B cell (primary cell): ENCODE measurements around the gene NEGR1. TPM values are rescaled to one million over a fixed set of nuclear protein-coding genes. Genes with fewer than 3 reads are reported as not detected.

Source experiments
- ATAC-seq: fragments of 200-7000 bp; cut with Tn5 transposase; one replicate; pipeline ENCODE4 v1.10.0; 2021; ENCODE audit warnings: low read depth, mild to moderate bottlenecking, moderate number of reproducible peaks, moderate library complexity
- CTCF ChIA-PET: fragments of 350-600 bp; sonication (Branson Sonifier 250); formaldehyde crosslinking; loops from one replicate; lab custom pipeline; 2021; ENCODE audit warnings: antibody characterized with exemption, inconsistent platforms; lab: Charles Lee
- POLR2A ChIA-PET: fragments of 350-600 bp; sonication (Branson Sonifier 250); formaldehyde crosslinking; loops from one replicate; lab custom pipeline; 2021; ENCODE audit warnings: antibody characterized with exemption; lab: Charles Lee
- DNase-seq: peaks from one replicate; pipeline ENCODE4 v3.0.0; 2013
- H2AFZ ChIP-seq: 2 replicates; pipeline ENCODE4 v1.6.1; 2012; ENCODE audit warnings: mild to moderate bottlenecking, low read depth, low read length; ENCODE audit not compliant: insufficient read depth, poor library complexity, severe bottlenecking
- H3K27ac ChIP-seq, 2 donors: 1 replicate in 1 of 2; 2 replicates in 1 of 2; pipeline ENCODE4 v1.5.1; 2012 to 2013; ENCODE audit warnings: low read length in 2 of 2, mild to moderate bottlenecking in 2 of 2, moderate library complexity in 1 of 2
- H3K27me3 ChIP-seq, 4 experiments: fragments of 200-600 bp in 1 of 4; sonication (generic) in 1 of 4; replicated peaks in 1 of 4; 1 replicate in 2 of 4; 2 replicates in 2 of 4; pipeline versions ENCODE4 v1.6.1 to v1.7.0; 2013 to 2016; ENCODE audit warnings: low read length in 3 of 4, mild to moderate bottlenecking in 2 of 4, mixed read lengths in 1 of 4, moderate library complexity in 1 of 4; ENCODE audit not compliant: insufficient read depth in 4 of 4, control insufficient read depth in 3 of 4; ENCODE audit errors: control extremely low read depth in 1 of 4
- H3K36me3 ChIP-seq, 2 experiments: replicated peaks in 1 of 2; 1 replicate in 1 of 2; 2 replicates in 1 of 2; pipeline versions ENCODE4 v1.6.1 to v1.7.1; 2013; ENCODE audit warnings: low read length in 1 of 2; ENCODE audit not compliant: insufficient read depth in 2 of 2, control insufficient read depth in 1 of 2; ENCODE audit errors: control extremely low read depth in 1 of 2, extremely low read depth in 1 of 2
- H3K4me1 ChIP-seq, 2 donors: fragments of 200-600 bp in 1 of 2; sonication (generic) in 1 of 2; 1 replicate in 1 of 2; 2 replicates in 1 of 2; pipeline versions ENCODE4 v1.5.1 to v1.6.1; 2013 to 2017; ENCODE audit warnings: low read length in 2 of 2; ENCODE audit not compliant: control insufficient read depth in 2 of 2, insufficient read depth in 2 of 2
- H3K4me2 ChIP-seq: replicated peaks from 2 replicates; pipeline ENCODE3; 2012; ENCODE audit warnings: mild to moderate bottlenecking, low read depth, low read length; ENCODE audit not compliant: poor library complexity, severe bottlenecking
- H3K4me3 ChIP-seq, 5 experiments: fragments of 200-600 bp in 1 of 5; sonication (generic) in 1 of 5; 1 replicate in 3 of 5; 2 replicates in 2 of 5; pipeline versions ENCODE4 v1.5.1 to v1.7.0; 2011 to 2016; ENCODE audit warnings: low read length in 4 of 5, mild to moderate bottlenecking in 4 of 5, low read depth in 2 of 5, control low read depth in 1 of 5, moderate library complexity in 1 of 5; ENCODE audit not compliant: insufficient read depth in 1 of 5; ENCODE audit errors: control extremely low read depth in 1 of 5, extremely low read depth in 1 of 5
- H3K79me2 ChIP-seq: fragments of 200-600 bp; sonication (generic); one replicate; pipeline ENCODE4 v1.6.0; 2016; ENCODE audit warnings: low read length; ENCODE audit not compliant: control insufficient read depth, insufficient read depth
- H3K9ac ChIP-seq: fragments of 200-600 bp; sonication (generic); 2 replicates; pipeline ENCODE4 v1.6.1; 2017; ENCODE audit warnings: mild to moderate bottlenecking, low read length, moderate library complexity
- H3K9me3 ChIP-seq, 3 donors: one replicate each; pipeline versions ENCODE4 v1.6.1 to v1.7.1; 2013; ENCODE audit warnings: low read length in 2 of 3; ENCODE audit not compliant: control insufficient read depth in 2 of 3, insufficient read depth in 1 of 3; ENCODE audit errors: control extremely low read depth in 1 of 3
- H4K20me1 ChIP-seq: 2 replicates; pipeline ENCODE4 v1.6.0; 2012; ENCODE audit warnings: mild to moderate bottlenecking, low read length; ENCODE audit not compliant: insufficient read depth, control insufficient read depth, poor library complexity, severe bottlenecking
- H3K27ac Mint-ChIP-seq: one replicate; pipeline ENCODE4 v1.8.0; 2021; ENCODE audit warnings: mixed read lengths
- H3K27me3 Mint-ChIP-seq: one replicate; pipeline ENCODE4 v1.8.0; 2021; ENCODE audit warnings: mixed read lengths
- H3K4me1 Mint-ChIP-seq: one replicate; pipeline ENCODE4 v1.8.0; 2021; ENCODE audit warnings: mixed read lengths
- H3K4me3 Mint-ChIP-seq: one replicate; pipeline ENCODE4 v1.8.0; 2021; ENCODE audit warnings: mixed read lengths
- H3K9me3 Mint-ChIP-seq: one replicate; pipeline ENCODE4 v1.8.0; 2022; ENCODE audit warnings: mixed read lengths; ENCODE audit not compliant: insufficient read depth
- EZH2 ChIP-seq: IDR thresholded peaks from 2 replicates; pipeline ENCODE4 v1.6.1; 2012; ENCODE audit warnings: borderline replicate concordance, low read depth, mild to moderate bottlenecking, moderate library complexity, low read length; ENCODE audit not compliant: insufficient read depth, poor library complexity, severe bottlenecking
- WGBS: methylation state at CpG from one replicate; pipeline ENCODE4 v1.1.5; 2013; ENCODE audit warnings: missing lambda C conversion rate; ENCODE audit not compliant: insufficient coverage; 5-methylcytosine and 5-hydroxymethylcytosine counted together
- intact Hi-C: fragments of 100-400 bp; cut with micrococcal nuclease; formaldehyde crosslinking; loops from one replicate; pipeline ENCODE4 v1.10.0; 2022
- polyA plus RNA-seq: library from polyadenylated mRNA; depleted of rRNA; stranded (reverse); fragments of >200 nt; gene quantifications from 2 replicates; pipeline ENCODE4 v1.2.3, GENCODE V29; 2012
- total RNA-seq, 2 donors: library from RNA; stranded (reverse); fragments of 120-200 nt in 1 of 2; gene quantifications; 1 replicate in 1 of 2; 2 replicates in 1 of 2; pipeline versions ENCODE4 v1.2.3 to v1.2.4, GENCODE V29; 2013 to 2022
- TF ChIP-seq, protein P1 (sequence below): fragments of 200-600 bp; IDR thresholded peaks from one replicate; pipeline ENCODE4 v1.8.0; 2022; ENCODE audit warnings: antibody characterized with exemption, mild to moderate bottlenecking

The NEGR1 gene
- total and polyA plus RNA-seq, 2 donors (not counting 1 experiment from before 2014, with no cell fraction given) = 0.01 TPM; not detected in 1

DNA sequence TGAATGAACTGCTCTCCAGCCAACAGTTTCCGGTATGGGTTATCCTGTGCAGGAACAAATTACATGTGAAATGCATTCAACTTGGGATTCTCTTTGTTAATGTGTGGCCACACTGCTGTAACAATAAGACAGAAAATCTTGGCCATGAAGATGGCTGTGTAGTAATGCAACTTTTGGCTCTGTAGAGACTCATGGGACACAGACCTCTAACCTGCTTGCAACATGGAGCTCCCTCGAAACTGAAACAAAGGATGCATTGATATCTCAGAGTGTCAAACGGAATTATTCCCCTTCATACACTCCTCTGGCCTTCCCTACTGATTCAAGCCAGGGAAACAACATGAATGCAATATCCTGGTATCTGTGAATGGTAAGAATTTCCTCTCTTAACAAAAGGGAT, 642.2 kb downstream of the NEGR1 start:
- CTCF ChIA-PET = no interaction called here
- ATAC-seq (no peak), DNase-seq (no peak)
- H4K20me1 ChIP-seq = no peaks in the 10 kb centered on the region
- H3K4me1 Mint-ChIP-seq = no peaks in the 10 kb centered on the region
- no peak overlapping the region for H3K4me2 ChIP-seq
- no peaks in the 10 kb centered on the region for H3K9me3 ChIP-seq
- TF ChIP-seq EZH2 = no peak
- TF ChIP-seq, protein P1, sequence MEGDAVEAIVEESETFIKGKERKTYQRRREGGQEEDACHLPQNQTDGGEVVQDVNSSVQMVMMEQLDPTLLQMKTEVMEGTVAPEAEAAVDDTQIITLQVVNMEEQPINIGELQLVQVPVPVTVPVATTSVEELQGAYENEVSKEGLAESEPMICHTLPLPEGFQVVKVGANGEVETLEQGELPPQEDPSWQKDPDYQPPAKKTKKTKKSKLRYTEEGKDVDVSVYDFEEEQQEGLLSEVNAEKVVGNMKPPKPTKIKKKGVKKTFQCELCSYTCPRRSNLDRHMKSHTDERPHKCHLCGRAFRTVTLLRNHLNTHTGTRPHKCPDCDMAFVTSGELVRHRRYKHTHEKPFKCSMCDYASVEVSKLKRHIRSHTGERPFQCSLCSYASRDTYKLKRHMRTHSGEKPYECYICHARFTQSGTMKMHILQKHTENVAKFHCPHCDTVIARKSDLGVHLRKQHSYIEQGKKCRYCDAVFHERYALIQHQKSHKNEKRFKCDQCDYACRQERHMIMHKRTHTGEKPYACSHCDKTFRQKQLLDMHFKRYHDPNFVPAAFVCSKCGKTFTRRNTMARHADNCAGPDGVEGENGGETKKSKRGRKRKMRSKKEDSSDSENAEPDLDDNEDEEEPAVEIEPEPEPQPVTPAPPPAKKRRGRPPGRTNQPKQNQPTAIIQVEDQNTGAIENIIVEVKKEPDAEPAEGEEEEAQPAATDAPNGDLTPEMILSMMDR = no peak
- H3K9me3 Mint-ChIP-seq = no peaks in the 10 kb centered on the region
- no peak overlapping the region for H3K27ac Mint-ChIP-seq
- no peaks in the 10 kb centered on the region for H3K27me3 ChIP-seq
- no peaks in the 10 kb centered on the region for H3K36me3 ChIP-seq
- POLR2A ChIA-PET = no interaction called here
- no peaks in the 10 kb centered on the region for H3K79me2 ChIP-seq
- no peaks in the 10 kb centered on the region for H3K4me1 ChIP-seq
- no peak overlapping the region for H3K4me3 ChIP-seq
- no peaks in the 10 kb centered on the region for H3K27me3 Mint-ChIP-seq
- H2AFZ ChIP-seq = no peak overlapping the region
- H3K9ac ChIP-seq = no peak overlapping the region
- WGBS = no CpG with 5 or more reads among the region's 3 CpGs
- H3K4me3 Mint-ChIP-seq = no peak overlapping the region
- intact Hi-C loops = no loop called here
- H3K27ac ChIP-seq = no peak overlapping the region

DNA sequence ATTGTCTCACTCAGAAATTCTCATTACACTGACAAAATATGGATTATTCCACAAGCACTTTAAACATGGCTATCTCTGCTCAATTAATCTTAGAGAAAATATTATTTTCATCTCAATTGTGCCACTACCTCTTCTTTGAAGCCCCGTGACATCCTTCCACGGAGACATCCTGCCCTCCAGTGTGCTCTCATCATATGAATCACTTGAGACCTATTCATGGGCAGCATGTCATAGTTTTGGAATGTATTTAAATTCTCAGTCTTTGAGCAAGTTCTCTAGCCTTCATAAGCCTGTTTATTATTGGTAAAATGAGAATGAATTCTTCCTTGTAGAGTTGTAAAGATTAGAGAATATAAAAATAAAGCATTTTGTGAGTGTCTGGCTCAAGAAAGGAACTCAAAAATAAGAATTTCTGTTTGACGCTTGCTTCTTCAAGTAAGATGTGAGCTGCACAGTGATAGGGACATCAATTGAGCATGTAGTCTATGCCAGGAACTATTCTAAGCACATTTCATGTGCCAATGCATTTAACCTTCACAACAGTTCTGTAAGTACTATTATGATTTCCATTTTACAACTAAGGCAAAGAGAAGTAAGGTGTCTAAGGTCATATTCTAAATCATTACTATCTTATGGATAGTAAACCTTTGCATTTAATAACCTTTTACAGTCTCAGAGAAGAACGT, 644.1 kb downstream of the NEGR1 start:
- POLR2A ChIA-PET = no interaction called here
- no peaks in the 10 kb centered on the region for H3K4me1 ChIP-seq
- ATAC-seq = no peak

More for the DNA sequence above, 644.1 kb downstream of the NEGR1 start:
- CTCF ChIA-PET = no interaction called here
- Mint-ChIP-seq H3K4me3 (no peak overlapping the region), H3K4me1 (no peaks in the 10 kb centered on the region), H3K9me3 (no peaks in the 10 kb centered on the region), H3K27ac (no peak overlapping the region), H3K27me3 (no peaks in the 10 kb centered on the region)
- TF ChIP-seq, protein P1 = no peak
- TF ChIP-seq EZH2 = no peak
- no peak overlapping the region for H3K27ac ChIP-seq
- DNase-seq = no peak
- no CpG with 5 or more reads among the region's 4 CpGs for WGBS
- no peak overlapping the region for H2AFZ ChIP-seq
- H4K20me1 ChIP-seq = no peaks in the 10 kb centered on the region
- H3K4me2 ChIP-seq = no peak overlapping the region
- intact Hi-C loops = no loop called here
- H3K9ac ChIP-seq = no peak overlapping the region
- no peaks in the 10 kb centered on the region for H3K9me3 ChIP-seq
- no peaks in the 10 kb centered on the region for H3K27me3 ChIP-seq
- H3K36me3 ChIP-seq = no peaks in the 10 kb centered on the region
- H3K79me2 ChIP-seq = no peaks in the 10 kb centered on the region
- no peak overlapping the region for H3K4me3 ChIP-seq
